Neural cell (in vitro differentiated cells): ENCODE data around the gene GJA9. TPM values are rescaled to one million over a fixed set of nuclear protein-coding genes. Genes with fewer than 3 reads are reported as not detected.
"Not testable (repeated sequence)": the region's sequence is repeated elsewhere in the genome, so short reads cannot be mapped to it uniquely, and the experiment has no call there.

Source experiments
- H2AFZ ChIP-seq: fragments of 200-600, 300-800 bp; sonication (generic), shearing (Covaris generic); 2 replicates; pipeline ENCODE4 v1.6.0; 2014; ENCODE audit warnings: low read depth, mild to moderate bottlenecking, antibody characterized with exemption, low read length, moderate library complexity
- H3F3A ChIP-seq: fragments of 200-600 bp; shearing (Covaris generic); 2 replicates; pipeline ENCODE4 v1.6.1; 2016; ENCODE audit warnings: mild to moderate bottlenecking, moderate library complexity, mixed read lengths, antibody characterized with exemption, low read length; ENCODE audit not compliant: insufficient read depth, poor library complexity, severe bottlenecking
- H3K27ac ChIP-seq: fragments of 200-600, 300-800 bp; sonication (generic), shearing (Covaris generic); 2 replicates; pipeline ENCODE4 v1.5.1; 2014; ENCODE audit warnings: mild to moderate bottlenecking, low read length, moderate library complexity
- H3K27me3 ChIP-seq: fragments of 300-800, 200-600 bp; sonication (generic), shearing (Covaris generic); 2 replicates; pipeline ENCODE4 v1.6.0; 2014; ENCODE audit warnings: mild to moderate bottlenecking, low read depth, low read length, moderate library complexity; ENCODE audit not compliant: insufficient read depth
- H3K36me3 ChIP-seq: fragments of 300-800, 200-600 bp; sonication (generic), shearing (Covaris generic); 2 replicates; pipeline ENCODE4 v1.5.1; 2014; ENCODE audit warnings: mild to moderate bottlenecking, antibody characterized with exemption, low read length, moderate library complexity; ENCODE audit not compliant: insufficient read depth
- H3K4me2 ChIP-seq: fragments of 300-800, 200-600 bp; sonication (generic), shearing (Covaris generic); 2 replicates; pipeline ENCODE4 v1.6.0; 2014; ENCODE audit warnings: mild to moderate bottlenecking, low read length
- H3K4me3 ChIP-seq: fragments of 300-800, 200-600 bp; sonication (generic), shearing (Covaris generic); 2 replicates; pipeline ENCODE4 v1.5.1; 2014; ENCODE audit warnings: mild to moderate bottlenecking, low read length, moderate library complexity
- H3K79me2 ChIP-seq: fragments of 200-600 bp; shearing (Covaris generic); replicated peaks from 2 replicates; pipeline ENCODE4 v1.6.0; 2014; ENCODE audit warnings: mild to moderate bottlenecking, low read length, moderate library complexity; ENCODE audit not compliant: insufficient read depth
- H3K9ac ChIP-seq: fragments of 300-800, 200-600 bp; sonication (generic), shearing (Covaris generic); 2 replicates; pipeline ENCODE4 v1.6.1; 2016; ENCODE audit warnings: mild to moderate bottlenecking, low read length, mixed read lengths
- H3K9me2 ChIP-seq: fragments of 200-600 bp; shearing (Covaris generic); 2 replicates; pipeline ENCODE4 v1.6.1; 2016; ENCODE audit warnings: mild to moderate bottlenecking, low read length, mixed read lengths; ENCODE audit not compliant: insufficient read depth
- H3K9me3 ChIP-seq: fragments of 200-600, 300-800 bp; sonication (generic), shearing (Covaris generic); 2 replicates; pipeline ENCODE4 v1.6.1; 2016; ENCODE audit warnings: mild to moderate bottlenecking, mixed run types, low read length, moderate library complexity, mixed read lengths
- H4K20me1 ChIP-seq: fragments of 200-600 bp; shearing (Covaris generic); 2 replicates; pipeline ENCODE4 v1.6.1; 2016; ENCODE audit warnings: mild to moderate bottlenecking, mixed run types; ENCODE audit not compliant: insufficient read depth
- CTCF ChIP-seq: fragments of 450-650 bp; IDR thresholded peaks from 2 replicates; pipeline ENCODE4 v1.5.1; 2014; ENCODE audit warnings: antibody characterized with exemption, mild to moderate bottlenecking, moderate library complexity; ENCODE audit not compliant: poor library complexity, severe bottlenecking
- EP300 ChIP-seq: fragments of 450-650 bp; conservative IDR thresholded peaks from 2 replicates; pipeline ENCODE4 v1.6.1; 2014; ENCODE audit warnings: antibody characterized with exemption, mild to moderate bottlenecking, moderate library complexity; ENCODE audit not compliant: poor library complexity, severe bottlenecking
- EZH2 ChIP-seq: fragments of 200-600, 300-800 bp; shearing (Covaris generic), sonication (generic); IDR thresholded peaks from 2 replicates; pipeline ENCODE4 v1.6.1; 2014; ENCODE audit warnings: antibody characterized with exemption, low read length, borderline replicate concordance, mild to moderate bottlenecking; ENCODE audit not compliant: insufficient read depth, poor library complexity, severe bottlenecking
- MXI1 ChIP-seq: fragments of 450-650 bp; conservative IDR thresholded peaks from 2 replicates; pipeline ENCODE4 v1.6.1; 2014; ENCODE audit warnings: antibody characterized with exemption, mild to moderate bottlenecking; ENCODE audit not compliant: poor library complexity, severe bottlenecking
- POLR2AphosphoS5 ChIP-seq: IDR thresholded peaks from 2 replicates; pipeline ENCODE4 v1.6.1; 2012
- RAD21 ChIP-seq: fragments of 450-650 bp; conservative IDR thresholded peaks from 2 replicates; pipeline ENCODE4 v1.6.1; 2014; ENCODE audit warnings: antibody characterized with exemption, mild to moderate bottlenecking, moderate library complexity
- REST ChIP-seq: IDR thresholded peaks from 2 replicates; pipeline ENCODE4 v1.6.1; 2012; ENCODE audit warnings: borderline replicate concordance
- SMC3 ChIP-seq: fragments of 450-650 bp; conservative IDR thresholded peaks from 2 replicates; pipeline ENCODE4 v1.6.1; 2014; ENCODE audit warnings: antibody characterized with exemption, mild to moderate bottlenecking, moderate library complexity; ENCODE audit not compliant: poor library complexity
- TAF1 ChIP-seq: IDR thresholded peaks from 2 replicates; pipeline ENCODE4 v1.6.1; 2012; ENCODE audit warnings: low read depth
- polyA plus RNA-seq: library from polyadenylated mRNA; depleted of rRNA; stranded (reverse); fragments of >200 nt; gene quantifications from 2 replicates; pipeline ENCODE4 v1.2.3, GENCODE V29; 2014

The GJA9 gene
- polyA plus RNA-seq, 1 donor from 2014 or later: not detected

DNA sequence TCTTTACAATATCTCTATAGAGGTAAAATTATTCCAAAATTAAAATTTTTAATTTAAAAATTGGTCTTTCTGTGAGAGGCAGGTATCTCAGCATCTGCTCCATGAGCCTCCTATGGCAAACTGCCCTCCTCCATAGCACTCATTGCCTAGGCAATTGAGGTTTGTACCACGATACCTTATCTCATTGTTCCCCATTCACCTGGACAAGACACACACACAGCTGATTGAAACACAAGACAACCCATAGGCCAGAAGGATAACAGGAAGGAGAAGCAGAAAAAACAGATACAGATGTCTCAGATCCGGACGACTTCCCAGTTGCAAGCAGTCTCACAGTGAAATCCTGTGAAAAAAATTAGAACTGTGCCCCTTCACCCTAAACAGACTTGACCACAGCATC lies 36.0 kb upstream of the GJA9 start:
- H4K20me1 ChIP-seq: no peaks in the 10 kb centered on the region
- H3K27ac ChIP-seq: no peak overlapping the region
- no peak overlapping the region for H3K4me3 ChIP-seq
- H3K9ac ChIP-seq: no peak overlapping the region
- no peak overlapping the region for H3K4me2 ChIP-seq
- H2AFZ ChIP-seq: no peak overlapping the region
- no peaks in the 10 kb centered on the region for H3K36me3 ChIP-seq
- H3K27me3 ChIP-seq: no peaks in the 10 kb centered on the region
- TF ChIP-seq EP300 (no peak), TAF1 (no peak), REST (no peak), POLR2AphosphoS5 (no peak), RAD21 (no peak), MXI1 (no peak), SMC3 (no peak), EZH2 (no peak), CTCF (no peak)
- H3K79me2 ChIP-seq: no peaks in the 10 kb centered on the region
- H3K9me3 ChIP-seq: peaks cover 3% of the 10 kb centered on the region
- no peaks in the 10 kb centered on the region for H3F3A ChIP-seq
- no peaks in the 10 kb centered on the region for H3K9me2 ChIP-seq

DNA sequence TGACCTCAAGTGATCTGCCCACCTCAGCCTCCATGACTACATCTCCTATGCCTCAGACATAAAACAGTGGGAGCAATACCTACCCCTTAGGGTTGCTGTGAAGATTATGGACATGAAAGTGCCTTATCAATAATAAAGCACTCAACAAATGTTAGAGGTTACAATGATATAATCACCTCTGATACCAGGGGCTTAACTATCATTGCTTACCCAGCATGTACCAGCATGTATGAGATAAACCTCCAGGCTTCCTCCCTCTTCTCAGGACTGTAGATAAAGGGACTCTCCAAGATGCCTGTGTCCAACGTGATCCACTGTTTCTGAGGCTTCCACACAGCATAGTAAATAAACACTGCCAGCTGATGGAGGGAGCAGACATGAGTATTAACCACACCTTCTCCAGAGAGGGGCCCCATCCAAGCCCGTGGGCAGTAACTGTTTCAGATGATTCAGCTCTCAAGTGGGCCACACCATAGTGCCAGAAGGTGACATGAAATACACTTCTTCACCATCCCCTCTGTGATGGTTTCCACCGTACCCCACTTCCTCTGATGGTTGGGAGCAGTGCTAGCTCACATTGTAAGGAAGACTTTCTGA lies 34.1 kb upstream of the GJA9 start:
- TF ChIP-seq CTCF (no peak), SMC3 (no peak), MXI1 (no peak), REST (no peak), EZH2 (no peak), TAF1 (no peak), RAD21 (no peak), POLR2AphosphoS5 (no peak), EP300 (no peak)
- H3K4me2 ChIP-seq: no peak overlapping the region
- no peaks in the 10 kb centered on the region for H3F3A ChIP-seq
- no peaks in the 10 kb centered on the region for H3K9me2 ChIP-seq
- H3K9me3 ChIP-seq: peaks cover 3% of the 10 kb centered on the region
- H3K36me3 ChIP-seq: no peaks in the 10 kb centered on the region
- no peak overlapping the region for H3K9ac ChIP-seq
- no peaks in the 10 kb centered on the region for H3K27me3 ChIP-seq
- no peaks in the 10 kb centered on the region for H3K79me2 ChIP-seq
- H3K27ac ChIP-seq: no peak overlapping the region
- no peak overlapping the region for H2AFZ ChIP-seq
- no peak overlapping the region for H3K4me3 ChIP-seq
- no peaks in the 10 kb centered on the region for H4K20me1 ChIP-seq

GRCh38 chr1:38914908-38915307 lies 33.5 kb upstream of the GJA9 start:
- H3K9me2 ChIP-seq, H4K20me1 ChIP-seq, H3F3A ChIP-seq: not testable (repeated sequence)

More at GRCh38 chr1:38914908-38915307, 33.5 kb upstream of the GJA9 start:
- not testable (repeated sequence) for H3K4me3 ChIP-seq, H2AFZ ChIP-seq, H3K27me3 ChIP-seq, H3K79me2 ChIP-seq, H3K36me3 ChIP-seq, H3K9me3 ChIP-seq, H3K27ac ChIP-seq, H3K4me2 ChIP-seq, H3K9ac ChIP-seq
